ENCODE measurements around the gene ISL1. TPM values are rescaled to one million over a fixed set of nuclear protein-coding genes. Genes with fewer than 3 reads are reported as not detected.

ISL1 gene
- total and polyA plus RNA-seq, 2 donors (not counting 1 experiment from before 2014, with no cell fraction given), result not detected

DNA sequence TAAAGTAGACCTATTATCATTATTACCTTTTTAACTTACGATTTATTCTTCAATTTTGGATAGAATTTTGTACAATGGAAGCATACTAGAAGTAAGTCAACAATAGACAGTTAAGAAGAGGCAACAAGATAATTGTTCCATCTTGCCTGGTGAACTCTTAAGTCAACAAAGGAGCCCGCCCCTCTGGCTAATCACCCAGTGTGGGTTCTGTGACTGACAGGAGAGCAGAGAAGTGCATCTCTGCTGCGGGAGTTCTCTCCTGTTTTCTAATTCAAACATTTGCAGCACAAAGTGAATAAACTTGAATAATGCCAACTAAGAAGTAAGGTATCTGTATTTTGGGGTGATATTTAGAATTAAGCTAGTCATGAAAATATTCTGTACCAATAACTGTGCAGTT lies 6.7 kb upstream of the ISL1 start:
- no peaks in the 10 kb centered on the region for H3K4me1 ChIP-seq (ENCODE audit: control insufficient read depth in 2 of 2, insufficient read depth in 2 of 2, low read length in 2 of 2)
- Mint-ChIP-seq H3K4me1 (no peaks in the 10 kb centered on the region), H3K27ac (no peak overlapping the region), H3K9me3 (ENCODE audit: insufficient read depth) (no peaks in the 10 kb centered on the region), H3K27me3 (peaks cover 54% of the 10 kb centered on the region), H3K4me3 (no peak overlapping the region)
- peaks cover 0 to 14% (median 0%) of the 10 kb centered on the region in 3 donors for H3K9me3 ChIP-seq (ENCODE audit: control extremely low read depth in 1 of 3, control insufficient read depth in 2 of 3, insufficient read depth in 1 of 3, low read length in 2 of 3)
- H2AFZ ChIP-seq (ENCODE audit: insufficient read depth, low read depth, low read length, poor library complexity, severe bottlenecking), result no peak overlapping the region
- intact Hi-C loops (cut with micrococcal nuclease), result no loop called here
- no peaks in the 10 kb centered on the region for H3K36me3 ChIP-seq (replicated peaks in 1 of 2; ENCODE audit: control extremely low read depth in 1 of 2, control insufficient read depth in 1 of 2, extremely low read depth in 1 of 2, insufficient read depth in 2 of 2, low read length in 1 of 2)
- no peak overlapping the region for H3K4me2 ChIP-seq (replicated peaks; ENCODE audit: low read depth, low read length, poor library complexity, severe bottlenecking)
- no peak for DNase-seq
- ChIA-PET CTCF (no interaction called here), POLR2A (no interaction called here)
- no peak overlapping the region for H3K9ac ChIP-seq (ENCODE audit: low read length)
- no peaks in the 10 kb centered on the region for H4K20me1 ChIP-seq (ENCODE audit: control insufficient read depth, insufficient read depth, low read length, poor library complexity, severe bottlenecking)
- no peak for ATAC-seq (ENCODE audit: low read depth)
- H3K27me3 ChIP-seq (replicated peaks in 1 of 4; ENCODE audit: control extremely low read depth in 1 of 4, control insufficient read depth in 3 of 4, insufficient read depth in 4 of 4, low read length in 3 of 4), result peaks cover 0 to 30% (median 25%) of the 10 kb centered on the region in 4 experiments
- H3K79me2 ChIP-seq (ENCODE audit: control insufficient read depth, insufficient read depth, low read length), result no peaks in the 10 kb centered on the region
- TF ChIP-seq EZH2 (IDR thresholded peaks at IDR 0.05; ENCODE audit: borderline replicate concordance, insufficient read depth, low read depth, low read length, poor library complexity, severe bottlenecking), result no peak
- TF ChIP-seq, protein P1, sequence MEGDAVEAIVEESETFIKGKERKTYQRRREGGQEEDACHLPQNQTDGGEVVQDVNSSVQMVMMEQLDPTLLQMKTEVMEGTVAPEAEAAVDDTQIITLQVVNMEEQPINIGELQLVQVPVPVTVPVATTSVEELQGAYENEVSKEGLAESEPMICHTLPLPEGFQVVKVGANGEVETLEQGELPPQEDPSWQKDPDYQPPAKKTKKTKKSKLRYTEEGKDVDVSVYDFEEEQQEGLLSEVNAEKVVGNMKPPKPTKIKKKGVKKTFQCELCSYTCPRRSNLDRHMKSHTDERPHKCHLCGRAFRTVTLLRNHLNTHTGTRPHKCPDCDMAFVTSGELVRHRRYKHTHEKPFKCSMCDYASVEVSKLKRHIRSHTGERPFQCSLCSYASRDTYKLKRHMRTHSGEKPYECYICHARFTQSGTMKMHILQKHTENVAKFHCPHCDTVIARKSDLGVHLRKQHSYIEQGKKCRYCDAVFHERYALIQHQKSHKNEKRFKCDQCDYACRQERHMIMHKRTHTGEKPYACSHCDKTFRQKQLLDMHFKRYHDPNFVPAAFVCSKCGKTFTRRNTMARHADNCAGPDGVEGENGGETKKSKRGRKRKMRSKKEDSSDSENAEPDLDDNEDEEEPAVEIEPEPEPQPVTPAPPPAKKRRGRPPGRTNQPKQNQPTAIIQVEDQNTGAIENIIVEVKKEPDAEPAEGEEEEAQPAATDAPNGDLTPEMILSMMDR (IDR thresholded peaks at IDR 0.05), result no peak
- H3K27ac ChIP-seq (ENCODE audit: low read length in 2 of 2), result no peak overlapping the region
- 10% methylated on average over 1 of the region's 3 CpGs for WGBS (ENCODE audit: insufficient coverage)
- H3K4me3 ChIP-seq (ENCODE audit: control extremely low read depth in 1 of 5, extremely low read depth in 1 of 5, insufficient read depth in 1 of 5, low read depth in 2 of 5, low read length in 4 of 5), result no peak overlapping the region

DNA sequence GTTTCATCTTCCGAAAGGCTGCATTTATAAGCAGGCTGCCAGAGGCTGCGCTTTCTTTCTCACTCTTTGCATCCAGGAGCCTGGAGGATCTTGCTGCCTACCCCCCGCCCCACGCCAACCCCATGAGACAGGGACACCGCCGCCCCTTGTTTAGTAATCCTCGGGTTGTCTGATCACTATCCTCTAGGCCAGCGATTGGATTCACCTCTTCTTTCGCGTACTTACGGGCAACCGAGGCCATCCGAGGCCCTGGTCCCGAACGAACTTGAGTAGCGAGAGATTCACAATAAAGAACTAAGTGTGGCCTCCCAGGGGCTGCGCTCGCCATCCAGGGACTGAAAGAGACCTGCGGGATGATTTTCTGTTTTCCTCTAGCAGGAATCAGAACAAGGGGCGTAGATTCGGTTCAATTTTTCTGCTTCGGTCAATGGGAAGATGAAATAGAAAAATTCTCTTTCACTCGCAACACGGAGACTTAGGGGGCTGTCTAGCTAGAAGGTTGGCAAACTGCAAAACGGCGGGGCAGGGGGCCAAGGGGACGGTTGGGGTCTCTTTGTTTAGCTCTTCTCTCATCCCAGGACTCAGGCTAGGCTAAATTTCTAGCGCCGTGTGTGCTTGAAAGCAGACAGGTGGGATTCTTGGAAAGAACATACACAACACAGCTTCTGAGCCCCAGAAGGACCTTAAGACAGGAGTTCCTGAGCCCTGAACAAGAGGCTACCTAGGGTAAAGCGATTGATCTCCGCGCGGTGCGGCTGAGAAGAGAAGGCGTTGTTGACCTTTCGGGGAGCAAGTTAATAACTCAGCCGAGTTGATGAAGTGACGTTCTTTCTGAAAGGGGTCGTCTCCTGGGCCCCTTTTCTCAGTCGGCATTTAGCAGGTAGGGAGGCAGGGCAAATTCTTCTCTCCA lies 5.8 kb upstream of the ISL1 start:
- Mint-ChIP-seq H3K27ac (no peak overlapping the region), H3K4me1 (no peaks in the 10 kb centered on the region), H3K9me3 (ENCODE audit: insufficient read depth) (no peaks in the 10 kb centered on the region), H3K4me3 (no peak overlapping the region), H3K27me3 (peaks cover 63% of the 10 kb centered on the region)
- ChIA-PET POLR2A (no interaction called here), CTCF (no interaction called here)
- DNase-seq (no peak), ATAC-seq (ENCODE audit: low read depth) (no peak)
- Histone ChIP-seq H2AFZ (ENCODE audit: insufficient read depth, low read depth, low read length, poor library complexity, severe bottlenecking) (peak overlapping the region; percentile 2), H3K27ac (ENCODE audit: low read length in 2 of 2) (no peak overlapping the region), H3K4me1 (ENCODE audit: control insufficient read depth in 2 of 2, insufficient read depth in 2 of 2, low read length in 2 of 2) (no peaks in the 10 kb centered on the region), H3K79me2 (ENCODE audit: control insufficient read depth, insufficient read depth, low read length) (no peaks in the 10 kb centered on the region), H3K4me3 (ENCODE audit: control extremely low read depth in 1 of 5, extremely low read depth in 1 of 5, insufficient read depth in 1 of 5, low read depth in 2 of 5, low read length in 4 of 5) (no peak overlapping the region), H3K27me3 (replicated peaks in 1 of 4; ENCODE audit: control extremely low read depth in 1 of 4, control insufficient read depth in 3 of 4, insufficient read depth in 4 of 4, low read length in 3 of 4) (peaks cover 0 to 37% (median 31%) of the 10 kb centered on the region in 4 experiments), H4K20me1 (ENCODE audit: control insufficient read depth, insufficient read depth, low read length, poor library complexity, severe bottlenecking) (no peaks in the 10 kb centered on the region), H3K9me3 (ENCODE audit: control extremely low read depth in 1 of 3, control insufficient read depth in 2 of 3, insufficient read depth in 1 of 3, low read length in 2 of 3) (peaks cover 0 to 14% (median 0%) of the 10 kb centered on the region in 3 donors), H3K36me3 (replicated peaks in 1 of 2; ENCODE audit: control extremely low read depth in 1 of 2, control insufficient read depth in 1 of 2, extremely low read depth in 1 of 2, insufficient read depth in 2 of 2, low read length in 1 of 2) (no peaks in the 10 kb centered on the region), H3K4me2 (replicated peaks; ENCODE audit: low read depth, low read length, poor library complexity, severe bottlenecking) (no peak overlapping the region), H3K9ac (ENCODE audit: low read length) (no peak overlapping the region)
- no peak for TF ChIP-seq EZH2 (IDR thresholded peaks at IDR 0.05; ENCODE audit: borderline replicate concordance, insufficient read depth, low read depth, low read length, poor library complexity, severe bottlenecking)
- TF ChIP-seq, protein P1 (IDR thresholded peaks at IDR 0.05), result no peak
- 28% methylated on average over 37 of the region's 40 CpGs for WGBS (ENCODE audit: insufficient coverage)
- intact Hi-C loops (cut with micrococcal nuclease), result no loop called here
